RWPE1 (cell line): ENCODE data around the gene FBXW9.

Experiments used
- CTCF ChIA-PET: fragments of 350-600 bp; sonication (Branson Sonifier 250); formaldehyde crosslinking; extraction: SDS; loops from one replicate; lab custom pipeline; 2021; lab: Yijun Ruan, JAX
- POLR2A ChIA-PET: fragments of 400-600 bp; formaldehyde crosslinking; extraction: SDS; loops from one replicate; lab custom pipeline; 2020; ENCODE audit warnings: antibody characterized with exemption; ENCODE audit not compliant: low non-redundant PET; lab: Yijun Ruan, JAX
- DNase-seq: peaks from one replicate; pipeline ENCODE4 v3.0.0; 2012; ENCODE audit warnings: low spot score
- H3K27ac ChIP-seq: fragments of 450-650 bp; 2 replicates; pipeline ENCODE4 v1.5.1; 2017
- TF ChIP-seq, protein P1 (sequence below): fragments of 450-650 bp; conservative IDR thresholded peaks from 2 replicates; pipeline ENCODE4 v1.5.1; 2017; ENCODE audit warnings: low read depth, mild to moderate bottlenecking

The FBXW9 gene

DNA sequence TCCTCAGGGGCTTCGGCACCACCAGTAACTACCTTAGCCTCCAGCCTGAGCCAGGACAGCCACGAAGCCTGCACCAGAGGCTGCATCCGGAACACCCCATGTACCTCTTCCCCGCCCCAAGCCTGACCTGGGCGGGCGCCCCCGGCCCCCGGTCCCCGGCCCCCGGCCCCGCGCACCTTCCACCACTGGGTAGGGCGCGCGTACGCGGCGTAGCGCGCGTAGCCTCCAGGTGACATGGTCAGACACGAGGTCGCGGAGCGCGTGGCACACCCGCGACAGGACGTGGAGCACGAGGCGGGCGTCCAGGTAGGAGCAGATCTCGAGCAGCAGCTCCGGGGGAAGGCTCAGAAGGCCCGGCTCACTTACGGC lies 450 bp downstream of the FBXW9 start:
- H3K27ac ChIP-seq: peak overlapping the region; percentile 86
- TF ChIP-seq, protein P1, sequence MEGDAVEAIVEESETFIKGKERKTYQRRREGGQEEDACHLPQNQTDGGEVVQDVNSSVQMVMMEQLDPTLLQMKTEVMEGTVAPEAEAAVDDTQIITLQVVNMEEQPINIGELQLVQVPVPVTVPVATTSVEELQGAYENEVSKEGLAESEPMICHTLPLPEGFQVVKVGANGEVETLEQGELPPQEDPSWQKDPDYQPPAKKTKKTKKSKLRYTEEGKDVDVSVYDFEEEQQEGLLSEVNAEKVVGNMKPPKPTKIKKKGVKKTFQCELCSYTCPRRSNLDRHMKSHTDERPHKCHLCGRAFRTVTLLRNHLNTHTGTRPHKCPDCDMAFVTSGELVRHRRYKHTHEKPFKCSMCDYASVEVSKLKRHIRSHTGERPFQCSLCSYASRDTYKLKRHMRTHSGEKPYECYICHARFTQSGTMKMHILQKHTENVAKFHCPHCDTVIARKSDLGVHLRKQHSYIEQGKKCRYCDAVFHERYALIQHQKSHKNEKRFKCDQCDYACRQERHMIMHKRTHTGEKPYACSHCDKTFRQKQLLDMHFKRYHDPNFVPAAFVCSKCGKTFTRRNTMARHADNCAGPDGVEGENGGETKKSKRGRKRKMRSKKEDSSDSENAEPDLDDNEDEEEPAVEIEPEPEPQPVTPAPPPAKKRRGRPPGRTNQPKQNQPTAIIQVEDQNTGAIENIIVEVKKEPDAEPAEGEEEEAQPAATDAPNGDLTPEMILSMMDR: no peak
- DNase-seq: peak; percentile 23
- POLR2A ChIA-PET: interaction anchor here (0.6 kb wide), 1 partner anchor 144 kb away, joined by 3 read pairs; no protein-coding TSS in a partner anchor
- CTCF ChIA-PET: no interaction called here

DNA sequence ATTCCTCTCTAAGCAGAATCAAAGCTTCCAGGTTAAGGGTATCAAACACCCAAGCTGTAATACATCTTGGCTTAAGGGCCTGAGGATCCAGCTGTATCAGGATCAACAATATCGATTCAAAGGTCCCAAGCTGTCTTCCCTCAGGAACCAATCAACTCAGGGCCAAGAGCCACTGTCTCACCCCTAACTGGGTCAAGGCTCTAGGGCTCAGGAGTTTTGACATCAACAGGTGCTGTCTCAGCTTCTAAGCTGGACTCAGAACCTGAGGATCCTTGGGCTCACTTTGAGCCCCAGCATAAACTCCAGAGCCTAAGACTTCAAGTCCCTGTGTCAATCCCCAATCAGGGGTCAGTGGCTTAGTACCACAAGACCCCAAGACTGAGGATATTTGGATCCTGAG lies 917 bp downstream of the FBXW9 start:
- peak overlapping the region; percentile 86 for H3K27ac ChIP-seq
- POLR2A ChIA-PET: interaction anchor here (0.6 kb wide), 1 partner anchor 143 kb away, joined by 3 read pairs; no protein-coding TSS in a partner anchor
- CTCF ChIA-PET: no interaction called here
- TF ChIP-seq, protein P1: no peak
- no peak for DNase-seq

DNA sequence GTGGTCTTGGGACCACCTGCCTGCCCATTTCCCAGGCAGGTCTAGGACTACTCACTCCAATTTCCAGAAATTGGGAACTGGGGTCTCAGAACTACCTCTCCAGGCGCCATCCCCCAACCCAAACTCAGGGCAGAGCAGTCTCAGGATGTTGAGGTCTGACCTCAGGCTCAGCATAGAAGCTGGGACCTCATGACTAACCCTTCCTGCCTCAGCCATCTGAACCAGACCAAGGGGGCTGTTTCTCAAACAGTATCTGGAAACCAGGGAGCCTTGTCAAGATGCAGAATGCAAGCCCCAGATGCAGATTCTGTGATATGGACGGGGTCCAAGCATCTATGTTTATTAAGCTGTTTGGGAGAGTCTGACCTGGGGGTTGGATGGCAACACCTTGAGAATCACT lies 1.3 kb downstream of the FBXW9 start:
- CTCF ChIA-PET: no interaction called here
- DNase-seq: no peak
- H3K27ac ChIP-seq: no peak overlapping the region
- POLR2A ChIA-PET: no interaction called here
- TF ChIP-seq, protein P1: no peak

DNA sequence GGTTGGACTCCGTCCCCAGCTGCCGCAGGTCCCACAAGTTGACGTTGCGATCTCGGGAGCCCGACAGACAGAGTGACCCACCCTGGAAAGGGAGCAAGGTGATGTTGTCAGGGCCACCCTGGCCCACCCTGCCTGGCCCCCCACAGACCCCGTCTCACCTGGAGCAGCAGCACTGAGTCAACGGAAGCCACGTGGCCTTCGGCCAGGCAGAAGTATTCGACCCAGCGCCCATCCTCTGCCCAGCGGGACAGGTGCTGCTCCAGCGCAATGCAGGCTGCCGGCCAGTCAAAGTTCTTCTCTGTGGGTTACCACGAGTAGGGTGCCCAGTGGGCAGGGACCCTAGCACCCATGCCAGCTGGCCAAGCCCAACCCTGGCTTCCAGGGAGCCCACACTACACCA lies 1.8 kb downstream of the FBXW9 start:
- H3K27ac ChIP-seq: no peak overlapping the region
- no peak for DNase-seq
- CTCF ChIA-PET: no interaction called here
- TF ChIP-seq, protein P1: no peak
- POLR2A ChIA-PET: no interaction called here

DNA sequence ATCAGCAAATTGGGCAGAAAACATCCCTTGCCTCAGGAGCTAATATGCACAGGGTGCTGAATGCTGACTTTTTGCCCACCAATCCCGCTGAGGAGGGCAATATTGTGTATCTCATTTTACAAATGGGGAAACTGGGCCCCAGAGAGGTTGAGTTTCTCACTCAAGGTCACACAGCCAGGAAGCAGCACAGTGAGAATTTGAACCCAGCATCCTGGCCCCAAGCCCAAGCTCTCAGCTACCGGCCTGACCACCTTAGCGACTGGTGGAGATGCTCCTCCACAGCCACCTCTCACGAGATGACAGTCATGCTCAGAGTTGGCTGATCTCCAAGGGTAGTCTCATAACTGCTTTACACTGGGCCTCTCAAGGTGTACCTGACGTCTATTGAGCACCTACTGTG lies 3.5 kb downstream of the FBXW9 start:
- TF ChIP-seq, protein P1: no peak
- no peak overlapping the region for H3K27ac ChIP-seq
- POLR2A ChIA-PET: no interaction called here
- DNase-seq: no peak
- CTCF ChIA-PET: no interaction called here

DNA sequence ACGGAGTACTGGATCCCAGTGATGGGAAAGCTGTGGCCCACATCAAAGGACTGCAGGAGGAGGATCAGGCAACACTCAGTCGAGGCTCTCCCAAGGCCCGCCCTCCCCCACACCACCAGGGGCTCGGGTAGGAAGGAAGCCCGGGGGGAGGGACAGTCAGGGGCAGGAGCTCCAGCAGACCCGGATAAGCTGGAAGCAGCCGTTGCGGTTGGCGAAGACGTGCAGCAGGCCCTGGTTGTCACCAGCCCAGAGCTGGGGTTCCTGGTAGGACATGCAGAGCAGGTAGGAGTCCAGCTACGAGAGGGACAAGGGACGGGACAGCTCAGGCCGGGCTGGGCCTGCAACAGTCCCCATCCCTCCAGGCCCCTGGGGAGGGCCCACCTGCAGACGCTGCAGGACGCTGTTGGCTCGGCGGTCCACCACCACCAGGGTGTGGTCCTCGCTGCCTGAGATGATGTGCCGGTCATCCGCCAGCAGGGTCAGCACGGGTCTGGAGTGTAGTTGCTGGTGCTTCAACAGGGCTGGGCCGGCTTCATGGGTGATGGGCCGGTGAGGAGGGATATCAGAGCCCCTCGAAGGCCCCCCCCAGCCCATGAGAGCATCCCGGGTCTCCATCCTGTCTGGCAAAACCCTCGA lies 6.7 kb downstream of the FBXW9 start:
- H3K27ac ChIP-seq: no peak overlapping the region; the same call in 1 of the 2 replicates
- TF ChIP-seq, protein P1: no peak
- ChIA-PET CTCF (interaction anchor here (0.7 kb wide), 1 partner anchor 32 kb away, joined by 3 read pairs; no protein-coding TSS in a partner anchor), POLR2A (no interaction called here)
- no peak for DNase-seq
